ENCODE results near the gene LRCH3. TPM values are rescaled to one million over a fixed set of nuclear protein-coding genes. Genes with fewer than 3 reads are reported as not detected.
"Not testable (repeated sequence)": the region's sequence is repeated elsewhere in the genome, so short reads cannot be mapped to it uniquely, and the experiment has no call there.

Gene LRCH3
- total RNA-seq, 1 donor from 2014 or later: 50.0 TPM

DNA sequence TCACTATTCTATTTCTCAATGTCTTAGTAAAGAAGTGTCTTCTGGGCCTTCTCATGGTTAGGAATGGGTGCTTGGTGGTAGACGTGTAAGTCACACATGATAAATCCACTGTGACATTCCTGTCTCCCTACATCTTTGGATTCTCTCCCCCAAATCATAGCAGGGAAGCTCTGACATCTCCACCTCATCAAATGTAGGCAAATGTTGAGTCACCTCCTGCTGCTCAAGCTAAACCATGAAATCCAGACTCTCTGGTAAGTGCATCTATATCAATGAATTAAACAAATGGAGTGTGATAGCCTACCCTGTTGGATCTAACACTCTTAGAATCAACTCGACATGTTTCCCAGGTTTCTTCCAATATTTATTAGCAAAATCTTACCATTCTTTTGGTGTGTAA, 116.1 kb downstream of the LRCH3 start:
- Mint-ChIP-seq H3K9me3 (no peaks in the 10 kb centered on the region), H3K36me3 (ENCODE audit: low read depth) (peaks cover 2% of the 10 kb centered on the region), H3K27me3 (ENCODE audit: insufficient read depth) (peaks cover 3% of the 10 kb centered on the region), H3K4me3 (no peak overlapping the region), H3K4me1 (ENCODE audit: low read depth) (peaks cover 24% of the 10 kb centered on the region), H3K27ac (peak overlapping the region; percentile 85)
- intact Hi-C loops (cut with micrococcal nuclease): loop anchor here (2.0 kb wide), 1 partner anchor 16 kb away; no protein-coding TSS in a partner anchor
- DNase-seq (ENCODE audit: low spot score): no peak

DNA sequence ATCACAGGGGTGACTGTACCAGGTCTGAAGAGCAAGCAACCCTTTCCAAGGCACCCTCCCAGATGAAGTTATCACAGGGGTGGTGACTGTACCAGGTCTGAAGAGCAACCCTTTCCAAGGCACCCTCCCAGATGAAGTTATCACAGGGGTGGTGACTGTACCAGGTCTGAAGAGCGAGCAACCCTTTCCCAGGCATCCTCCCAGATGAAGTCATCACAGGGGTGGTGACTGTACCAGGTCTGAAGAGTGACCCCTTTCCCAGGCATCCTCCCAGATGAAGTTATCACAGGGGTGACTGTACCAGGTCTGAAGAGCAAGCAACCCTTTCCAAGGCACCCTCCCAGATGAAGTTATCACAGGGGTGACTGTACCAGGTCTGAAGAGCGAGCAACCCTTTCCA, 117.5 kb downstream of the LRCH3 start:
- H3K36me3 Mint-ChIP-seq (ENCODE audit: low read depth); intact Hi-C loops (cut with micrococcal nuclease); H3K4me3 Mint-ChIP-seq; H3K9me3 Mint-ChIP-seq; H3K27ac Mint-ChIP-seq; H3K27me3 Mint-ChIP-seq (ENCODE audit: insufficient read depth); DNase-seq (ENCODE audit: low spot score): not testable (repeated sequence)
- peaks cover 24% of the 10 kb centered on the region for H3K4me1 Mint-ChIP-seq (ENCODE audit: low read depth)

GRCh38 chr3:197908957-197909701, 118.1 kb downstream of the LRCH3 start:
- H3K27ac Mint-ChIP-seq: no peak overlapping the region
- no peaks in the 10 kb centered on the region for H3K9me3 Mint-ChIP-seq
- peaks cover 2% of the 10 kb centered on the region for H3K36me3 Mint-ChIP-seq (ENCODE audit: low read depth)
- H3K27me3 Mint-ChIP-seq (ENCODE audit: insufficient read depth): no peaks in the 10 kb centered on the region
- H3K4me1 Mint-ChIP-seq (ENCODE audit: low read depth): peaks cover 24% of the 10 kb centered on the region
- intact Hi-C loops (cut with micrococcal nuclease): no loop called here
- no peak for DNase-seq (ENCODE audit: low spot score)
- no peak overlapping the region for H3K4me3 Mint-ChIP-seq

GRCh38 chr3:197912741-197913476, 121.9 kb downstream of the LRCH3 start:
- intact Hi-C loops (cut with micrococcal nuclease): no loop called here
- H3K9me3 Mint-ChIP-seq: no peaks in the 10 kb centered on the region
- H3K4me3 Mint-ChIP-seq: no peak overlapping the region
- no peak for DNase-seq (ENCODE audit: low spot score)
- no peaks in the 10 kb centered on the region for H3K36me3 Mint-ChIP-seq (ENCODE audit: low read depth)
- H3K27me3 Mint-ChIP-seq (ENCODE audit: insufficient read depth): no peaks in the 10 kb centered on the region
- no peaks in the 10 kb centered on the region for H3K4me1 Mint-ChIP-seq (ENCODE audit: low read depth)
- no peak overlapping the region for H3K27ac Mint-ChIP-seq

GRCh38 chr3:197913641-197914380, 122.8 kb downstream of the LRCH3 start:
- no peaks in the 10 kb centered on the region for H3K36me3 Mint-ChIP-seq (ENCODE audit: low read depth)
- no peaks in the 10 kb centered on the region for H3K9me3 Mint-ChIP-seq
- no peak for DNase-seq (ENCODE audit: low spot score)
- H3K4me3 Mint-ChIP-seq: no peak overlapping the region
- no peak overlapping the region for H3K27ac Mint-ChIP-seq
- no peaks in the 10 kb centered on the region for H3K27me3 Mint-ChIP-seq (ENCODE audit: insufficient read depth)
- intact Hi-C loops (cut with micrococcal nuclease): no loop called here
- H3K4me1 Mint-ChIP-seq (ENCODE audit: low read depth): no peaks in the 10 kb centered on the region

- not testable (repeated sequence) for H3K27ac Mint-ChIP-seq; H3K4me1 Mint-ChIP-seq (ENCODE audit: low read depth); H3K9me3 Mint-ChIP-seq; H3K4me3 Mint-ChIP-seq; H3K27me3 Mint-ChIP-seq (ENCODE audit: insufficient read depth); H3K36me3 Mint-ChIP-seq (ENCODE audit: low read depth); DNase-seq (ENCODE audit: low spot score)
- intact Hi-C loops (cut with micrococcal nuclease): loop anchor here (2.0 kb wide), 1 partner anchor 15 kb away; no protein-coding TSS in a partner anchor
Observed at GRCh38 chr3:197921429-197922275, 130.6 kb downstream of the LRCH3 start.

GRCh38 chr3:197926418-197926817, 135.4 kb downstream of the LRCH3 start:
- peaks cover 14% of the 10 kb centered on the region for H3K36me3 Mint-ChIP-seq (ENCODE audit: low read depth)
- H3K27me3 Mint-ChIP-seq (ENCODE audit: insufficient read depth): no peaks in the 10 kb centered on the region
- intact Hi-C loops (cut with micrococcal nuclease): no loop called here
- H3K27ac Mint-ChIP-seq: no peak overlapping the region
- DNase-seq (ENCODE audit: low spot score): no peak
- no peaks in the 10 kb centered on the region for H3K4me1 Mint-ChIP-seq (ENCODE audit: low read depth)
- H3K4me3 Mint-ChIP-seq: no peak overlapping the region
- peaks cover 5% of the 10 kb centered on the region for H3K9me3 Mint-ChIP-seq

- H3K9me3 Mint-ChIP-seq; H3K4me3 Mint-ChIP-seq; intact Hi-C loops (cut with micrococcal nuclease); H3K4me1 Mint-ChIP-seq (ENCODE audit: low read depth); DNase-seq (ENCODE audit: low spot score); H3K27ac Mint-ChIP-seq; H3K27me3 Mint-ChIP-seq (ENCODE audit: insufficient read depth): not testable (repeated sequence)
- H3K36me3 Mint-ChIP-seq (ENCODE audit: low read depth): peaks cover 11% of the 10 kb centered on the region
Observed at GRCh38 chr3:197927578-197927977, 136.5 kb downstream of the LRCH3 start.

- intact Hi-C loops (cut with micrococcal nuclease): no loop called here
- no peak for DNase-seq (ENCODE audit: low spot score)
- H3K4me1 Mint-ChIP-seq (ENCODE audit: low read depth): peaks cover 6% of the 10 kb centered on the region
- no peak overlapping the region for H3K27ac Mint-ChIP-seq
- no peak overlapping the region for H3K4me3 Mint-ChIP-seq
- no peaks in the 10 kb centered on the region for H3K27me3 Mint-ChIP-seq (ENCODE audit: insufficient read depth)
- H3K9me3 Mint-ChIP-seq: no peaks in the 10 kb centered on the region
- H3K36me3 Mint-ChIP-seq (ENCODE audit: low read depth): no peaks in the 10 kb centered on the region
Observed at GRCh38 chr3:197936819-197937384, 145.8 kb downstream of the LRCH3 start.

Other genes with a start within 250 kb of the LRCH3 start
- gene BDH1, start 235.3 kb upstream of the LRCH3 start, total RNA-seq: 120 and 126 TPM in 2 replicates
- 44.7 and 45.2 TPM in 2 replicates for gene RUBCN, start 54.4 kb upstream of the LRCH3 start, total RNA-seq
- gene FYTTD1, start 41.4 kb upstream of the LRCH3 start, total RNA-seq: 59.0 and 77.2 TPM in 2 replicates
- gene RPL35A, start 158.9 kb downstream of the LRCH3 start, total RNA-seq: 1,253 and 1,262 TPM in 2 replicates
- 2.8 and 3.7 TPM in 2 replicates for gene LMLN, start 169.0 kb downstream of the LRCH3 start, total RNA-seq